Cerebellar cortex (tissue), 1 donor: ENCODE results near the gene UGT1A8.
A peak's percentile ranks its signal among the peaks of the same experiment; 100 is the strongest.
"Not testable (repeated sequence)": the region's sequence is repeated elsewhere in the genome, so short reads cannot be mapped to it uniquely, and the experiment has no call there.

Experiments
- DNase-seq: peaks from one replicate; pipeline ENCODE4 v3.0.0-alpha.2; 2015; ENCODE audit warnings: low spot score

Gene UGT1A8

DNA sequence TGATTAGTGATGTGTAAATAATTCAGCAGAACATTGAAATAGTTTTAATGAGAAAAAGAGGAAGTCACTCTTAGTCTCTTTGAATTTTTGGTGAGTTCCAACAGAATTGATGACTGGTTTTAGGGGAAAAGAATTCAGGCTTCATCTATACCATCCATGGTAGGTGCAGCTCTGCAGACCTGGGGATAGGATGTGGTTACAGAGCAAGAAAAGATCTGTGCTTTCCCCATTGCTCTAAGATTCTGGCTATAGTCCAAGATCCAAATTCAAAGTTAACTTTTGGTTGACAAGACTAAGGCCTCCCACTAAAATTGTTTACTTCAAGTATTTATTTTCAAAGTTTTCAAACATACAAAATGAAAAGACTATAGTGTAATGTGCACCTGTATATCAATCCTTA lies 22.4 kb downstream of the UGT1A8 start:
- DNase-seq, result no peak

DNA sequence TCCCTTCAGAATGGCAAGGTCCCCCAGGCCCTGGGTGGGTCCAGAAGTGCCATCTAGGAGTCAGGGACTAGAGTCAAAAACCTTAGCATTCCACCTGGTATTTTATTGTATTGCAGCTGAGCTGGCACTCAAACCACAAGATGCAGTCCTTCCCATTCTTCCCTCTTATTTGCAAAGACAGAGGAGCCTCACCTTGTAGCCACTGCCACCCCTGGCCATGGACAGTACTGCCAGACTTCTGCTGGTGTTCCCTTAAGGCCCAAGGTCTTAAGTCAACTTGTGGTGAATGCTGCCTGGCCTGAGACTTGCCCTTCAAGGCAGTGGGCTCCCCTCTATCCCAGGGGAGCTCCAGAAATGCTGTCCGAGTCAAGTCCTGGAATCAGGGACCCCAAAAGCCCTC lies 25.7 kb downstream of the UGT1A8 start:
- no peak for DNase-seq

- DNase-seq, result not testable (repeated sequence)
Observed at GRCh38 chr2:233646033-233646432, 28.6 kb downstream of the UGT1A8 start.

- DNase-seq, result no peak
Observed at GRCh38 chr2:233650981-233651380, 33.5 kb downstream of the UGT1A8 start.

GRCh38 chr2:233651430-233651829 lies 34.0 kb downstream of the UGT1A8 start:
- no peak for DNase-seq

DNA sequence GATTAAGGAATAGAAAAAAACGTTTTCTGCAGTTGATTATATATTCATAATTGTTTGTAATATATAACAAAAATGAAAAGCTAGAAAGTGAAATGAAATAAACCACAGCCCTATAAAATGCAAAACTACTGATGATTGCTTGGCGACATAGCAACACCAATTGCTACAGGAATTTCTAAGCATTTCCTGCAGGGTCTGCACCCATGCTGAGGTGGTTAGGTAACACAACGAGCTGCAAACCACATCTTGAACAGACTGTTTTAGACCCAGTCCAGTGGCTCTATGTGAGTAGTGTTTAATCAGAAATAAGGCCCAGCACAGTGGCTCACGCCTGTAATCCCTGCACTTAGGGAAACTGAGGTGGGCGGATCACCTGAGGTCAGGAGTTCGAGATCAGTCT lies 37.1 kb downstream of the UGT1A8 start:
- DNase-seq, result no peak

- no peak for DNase-seq
Observed at GRCh38 chr2:233655043-233655442, 37.6 kb downstream of the UGT1A8 start.

DNA sequence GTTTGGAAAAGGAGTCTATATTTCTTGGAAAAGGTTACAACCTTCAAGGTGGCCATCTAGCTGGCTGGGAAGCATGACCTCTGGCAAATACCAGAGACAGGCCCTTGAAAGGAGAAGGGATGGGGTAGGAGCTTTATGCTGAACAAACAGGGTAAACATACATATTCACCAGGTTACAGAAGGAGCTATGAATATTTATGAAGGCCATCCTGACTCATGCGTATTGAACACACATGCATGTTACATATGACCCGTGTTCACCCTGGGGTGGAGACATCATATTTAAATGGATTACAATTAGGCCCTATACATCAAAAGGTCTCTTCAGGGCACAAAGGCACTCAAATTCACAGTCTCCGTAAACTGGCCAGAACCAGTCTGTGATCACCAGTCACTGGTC lies 38.5 kb downstream of the UGT1A8 start:
- not testable (repeated sequence) for DNase-seq

DNA sequence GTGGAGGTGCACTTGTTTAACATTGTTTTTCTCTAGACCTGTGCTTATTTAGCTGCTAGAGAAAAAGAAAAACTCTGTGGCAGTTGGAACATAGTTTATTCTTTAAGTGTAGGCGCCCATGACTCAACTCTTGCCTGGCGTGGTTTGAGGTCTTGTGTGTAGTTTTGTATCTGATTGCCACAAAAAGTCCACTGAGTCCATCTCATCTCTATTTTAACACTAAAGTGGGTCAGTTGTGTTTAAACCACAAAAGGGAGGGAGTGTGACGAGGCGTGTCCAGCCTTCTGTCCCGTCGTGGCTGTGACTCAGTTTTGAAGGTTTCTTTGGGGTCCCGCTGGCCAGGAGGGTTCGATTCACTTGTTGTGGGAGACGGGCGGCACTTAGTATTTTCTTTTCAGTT lies 39.0 kb downstream of the UGT1A8 start:
- DNase-seq, result no peak

GRCh38 chr2:233658610-233659009 lies 41.2 kb downstream of the UGT1A8 start:
- DNase-seq, result no peak

DNA sequence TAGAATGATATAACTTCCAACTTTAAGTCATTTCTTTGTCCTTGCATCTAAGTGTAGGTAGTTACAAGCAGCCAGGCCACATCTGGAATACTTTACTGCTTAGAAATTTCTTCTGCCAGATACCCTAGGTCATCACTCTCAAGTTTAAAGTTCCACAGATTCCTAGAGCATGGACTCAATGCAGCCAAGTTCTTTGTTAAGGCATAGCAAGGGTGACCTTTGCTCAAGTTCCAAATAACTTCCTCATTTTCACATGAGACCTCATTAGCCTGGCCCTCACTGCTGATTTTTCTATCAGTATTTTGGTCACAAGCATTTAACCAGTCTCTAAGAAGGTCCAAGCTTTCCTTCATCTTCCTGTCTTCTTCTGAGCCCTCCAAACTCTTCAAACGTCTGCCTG lies 46.5 kb downstream of the UGT1A8 start:
- no peak for DNase-seq

- no peak for DNase-seq
Observed at GRCh38 chr2:233668605-233669260, 51.3 kb downstream of the UGT1A8 start.

DNA sequence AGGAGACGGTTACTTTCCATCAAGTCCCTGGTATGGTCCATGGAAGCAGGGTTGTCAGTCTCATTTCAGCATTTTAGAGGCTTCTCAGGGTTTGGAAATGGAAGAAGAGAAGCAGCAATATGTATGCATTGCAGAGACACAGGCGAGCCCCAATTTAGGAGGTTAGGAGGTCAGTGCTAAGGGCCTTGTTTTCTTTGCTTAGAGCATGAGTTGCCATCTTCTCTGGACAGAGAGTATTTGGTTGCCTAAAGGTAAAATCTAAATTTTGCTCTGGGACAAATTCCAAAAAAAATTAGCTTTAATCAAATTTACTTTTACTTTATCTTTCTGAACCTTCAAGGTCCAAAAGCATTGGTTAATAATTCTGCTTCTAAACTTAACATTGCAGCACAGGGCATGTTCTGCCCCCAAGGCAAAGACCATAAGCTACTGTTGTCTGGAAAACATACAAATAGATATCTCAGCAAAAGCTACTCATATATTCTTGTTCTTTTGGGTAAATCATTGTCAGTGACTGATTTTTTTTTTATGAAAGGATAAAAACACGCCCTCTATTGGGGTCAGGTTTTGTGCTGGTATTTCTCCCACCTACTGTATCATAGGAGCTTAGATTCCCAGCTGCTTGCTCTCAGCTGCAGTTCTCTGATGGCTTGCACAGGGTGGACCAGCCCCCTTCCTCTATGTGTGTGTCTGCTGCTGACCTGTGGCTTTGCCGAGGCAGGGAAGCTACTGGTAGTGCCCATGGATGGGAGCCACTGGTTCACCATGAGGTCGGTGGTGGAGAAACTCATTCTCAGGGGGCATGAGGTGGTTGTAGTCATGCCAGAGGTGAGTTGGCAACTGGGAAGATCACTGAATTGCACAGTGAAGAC lies 54.1 kb downstream of the UGT1A8 start, which contains the start of gene UGT1A9:
TSS of gene UGT1A9 (plus strand) at position 609 of the 872 bp plus-strand sequence. CDS start at position 646, 37 bp downstream.
- DNase-seq, result no peak

DNA sequence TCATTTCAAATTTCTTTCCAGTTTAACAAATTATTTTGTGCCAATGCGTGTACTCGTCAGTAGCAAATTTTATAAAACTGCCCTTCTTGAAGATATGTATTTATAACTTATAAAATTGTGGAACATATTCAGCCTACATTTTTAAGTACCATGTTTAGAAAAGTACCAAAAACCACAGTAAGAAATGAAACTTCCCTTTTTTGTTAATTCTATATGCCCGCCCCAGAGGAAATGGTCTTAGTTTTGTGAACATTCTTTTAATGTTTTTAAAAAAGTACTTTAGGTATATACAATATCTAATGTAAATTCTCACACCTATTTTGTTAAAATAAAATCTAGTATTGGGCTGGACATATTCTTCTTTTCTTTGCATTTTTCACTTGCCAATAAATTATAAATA lies 55.5 kb downstream of the UGT1A8 start:
- DNase-seq, result no peak

DNA sequence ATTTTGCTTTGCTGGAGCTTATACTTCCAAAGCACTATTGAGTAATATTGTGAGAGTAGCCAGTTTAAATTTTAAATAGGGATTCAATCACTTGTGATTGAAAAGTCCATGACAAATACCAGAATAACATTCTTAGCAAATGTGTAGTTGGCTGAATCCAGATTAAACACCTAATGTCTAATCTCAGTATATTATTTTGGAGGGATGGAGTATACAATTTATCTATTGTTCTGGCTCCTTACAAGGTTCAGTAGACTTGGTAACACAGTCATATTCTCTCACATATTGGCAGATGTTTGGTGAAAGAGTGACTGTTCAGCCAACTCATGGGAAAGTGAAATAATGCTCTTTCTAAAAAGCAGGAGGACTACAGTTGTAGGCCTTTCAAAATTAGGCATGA lies 56.5 kb downstream of the UGT1A8 start:
- no peak for DNase-seq

GRCh38 chr2:233674314-233674713 lies 56.9 kb downstream of the UGT1A8 start:
- no peak for DNase-seq

GRCh38 chr2:233674995-233675394 lies 57.6 kb downstream of the UGT1A8 start:
- DNase-seq, result peak; percentile 1

GRCh38 chr2:233676046-233676445 lies 58.6 kb downstream of the UGT1A8 start:
- no peak for DNase-seq

DNA sequence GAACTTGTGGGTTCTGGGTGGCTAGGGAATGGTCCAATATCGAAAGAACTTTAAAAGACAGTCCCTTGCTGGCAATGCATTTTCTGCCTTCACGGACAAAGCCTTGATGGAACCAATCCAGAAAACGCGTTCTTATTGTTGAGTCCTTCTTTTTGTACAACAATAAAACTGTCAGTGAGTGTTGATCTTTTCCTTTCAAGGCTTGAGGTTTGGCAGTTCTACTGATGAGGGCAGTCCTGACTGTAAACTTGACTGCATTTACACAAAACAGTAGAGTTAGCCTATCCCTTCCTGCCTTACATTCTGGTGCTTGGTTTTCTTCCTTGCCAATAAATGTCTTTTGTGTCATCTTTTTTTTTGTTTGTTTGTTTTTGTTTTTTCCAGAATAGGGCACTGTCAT lies 61.8 kb downstream of the UGT1A8 start:
- no peak for DNase-seq

DNA sequence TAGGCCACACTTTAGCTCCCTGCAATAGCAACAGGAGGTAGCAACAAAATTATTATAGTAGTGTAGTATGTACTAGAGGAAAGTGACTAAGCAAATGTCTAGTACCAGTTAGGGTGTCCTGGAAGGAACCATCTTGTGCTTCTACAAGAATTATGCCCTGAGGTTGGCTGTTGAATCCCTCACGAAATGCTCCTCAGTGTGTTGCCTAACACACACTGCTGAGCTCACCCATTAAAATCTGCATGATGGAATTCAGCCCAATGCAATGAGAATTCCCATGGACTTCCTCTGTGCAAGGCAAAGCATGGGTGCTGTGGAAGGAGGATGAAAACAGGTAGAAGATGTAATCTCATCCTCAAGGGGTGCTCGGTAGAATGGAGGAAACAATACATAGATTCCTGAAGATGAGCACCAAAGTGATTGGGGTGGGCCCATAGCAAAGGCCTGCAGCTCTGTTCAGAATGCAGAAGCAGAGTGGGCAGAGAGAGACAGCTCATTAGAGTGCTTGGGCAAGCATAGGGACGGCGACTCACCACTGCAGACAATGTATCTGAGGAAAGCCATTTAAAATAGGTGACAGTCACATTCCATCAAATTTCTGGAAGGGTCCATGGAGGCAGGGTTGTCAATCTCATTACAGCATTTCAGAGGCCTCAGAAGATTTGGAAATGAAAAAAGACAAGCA lies 63.1 kb downstream of the UGT1A8 start:
- DNase-seq, result no peak

DNA sequence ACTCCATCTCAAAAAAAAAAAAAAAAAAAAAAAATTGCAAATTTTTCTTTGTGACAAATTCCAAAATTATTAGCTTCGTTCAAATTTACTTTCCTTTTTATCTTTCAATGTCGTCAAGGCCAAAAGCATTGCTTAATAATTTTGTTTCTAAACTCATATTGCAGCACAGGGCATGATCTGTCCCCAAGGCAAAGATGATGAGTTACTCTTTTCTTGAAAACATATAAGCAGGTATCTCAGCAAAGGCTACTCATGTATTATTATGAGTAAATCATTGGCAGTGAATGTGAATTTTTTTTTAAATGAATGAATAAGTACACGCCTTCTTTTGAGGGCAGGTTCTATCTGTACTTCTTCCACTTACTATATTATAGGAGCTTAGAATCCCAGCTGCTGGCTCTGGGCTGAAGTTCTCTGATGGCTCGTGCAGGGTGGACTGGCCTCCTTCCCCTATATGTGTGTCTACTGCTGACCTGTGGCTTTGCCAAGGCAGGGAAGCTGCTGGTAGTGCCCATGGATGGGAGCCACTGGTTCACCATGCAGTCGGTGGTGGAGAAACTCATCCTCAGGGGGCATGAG lies 64.2 kb downstream of the UGT1A8 start, which contains the start of gene UGT1A7:
TSS of gene UGT1A7 (plus strand) at position 381 of the 579 bp plus-strand sequence. CDS start at position 418, 37 bp downstream.
- no peak for DNase-seq

DNA sequence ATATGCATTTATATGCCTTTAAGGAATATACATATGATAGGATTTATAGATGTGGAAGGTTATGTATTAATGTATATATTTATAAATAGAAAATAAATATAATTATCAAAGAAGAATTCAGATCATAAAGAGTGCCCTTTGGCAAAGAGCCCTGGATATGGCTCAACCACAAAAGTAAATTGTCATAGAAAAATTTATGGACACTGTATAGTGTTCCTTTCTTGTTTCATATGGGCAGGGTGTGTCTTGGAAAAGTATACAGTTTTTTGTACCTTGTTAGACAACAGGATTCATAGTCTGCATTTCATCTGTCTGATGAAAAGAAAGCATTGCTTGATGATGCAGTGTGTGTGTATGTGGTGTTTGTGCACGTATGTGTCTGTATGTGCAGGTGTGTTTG lies 67.2 kb downstream of the UGT1A8 start:
- no peak for DNase-seq
